B cell (primary cell): ENCODE measurements around the gene MAP4K4. TPM values are rescaled to one million over a fixed set of nuclear protein-coding genes. Genes with fewer than 3 reads are reported as not detected.
A peak's percentile ranks its signal among the peaks of the same experiment; 100 is the strongest.

Experiments used
- ATAC-seq: fragments of 200-7000 bp; cut with Tn5 transposase; one replicate; pipeline ENCODE4 v1.10.0; 2021; ENCODE audit warnings: low read depth, mild to moderate bottlenecking, moderate number of reproducible peaks, moderate library complexity
- CTCF ChIA-PET: fragments of 350-600 bp; sonication (Branson Sonifier 250); formaldehyde crosslinking; loops from one replicate; lab custom pipeline; 2021; ENCODE audit warnings: antibody characterized with exemption, inconsistent platforms; lab: Charles Lee
- POLR2A ChIA-PET: fragments of 350-600 bp; sonication (Branson Sonifier 250); formaldehyde crosslinking; loops from one replicate; lab custom pipeline; 2021; ENCODE audit warnings: antibody characterized with exemption; lab: Charles Lee
- DNase-seq: peaks from one replicate; pipeline ENCODE4 v3.0.0; 2013
- H2AFZ ChIP-seq: 2 replicates; pipeline ENCODE4 v1.6.1; 2012; ENCODE audit warnings: mild to moderate bottlenecking, low read depth, low read length; ENCODE audit not compliant: insufficient read depth, poor library complexity, severe bottlenecking
- H3K27ac ChIP-seq, 2 donors: 1 replicate in 1 of 2; 2 replicates in 1 of 2; pipeline ENCODE4 v1.5.1; 2012 to 2013; ENCODE audit warnings: low read length in 2 of 2, mild to moderate bottlenecking in 2 of 2, moderate library complexity in 1 of 2
- H3K27me3 ChIP-seq, 4 experiments: fragments of 200-600 bp in 1 of 4; sonication (generic) in 1 of 4; replicated peaks in 1 of 4; 1 replicate in 2 of 4; 2 replicates in 2 of 4; pipeline versions ENCODE4 v1.6.1 to v1.7.0; 2013 to 2016; ENCODE audit warnings: low read length in 3 of 4, mild to moderate bottlenecking in 2 of 4, mixed read lengths in 1 of 4, moderate library complexity in 1 of 4; ENCODE audit not compliant: insufficient read depth in 4 of 4, control insufficient read depth in 3 of 4; ENCODE audit errors: control extremely low read depth in 1 of 4
- H3K36me3 ChIP-seq, 2 experiments: replicated peaks in 1 of 2; 1 replicate in 1 of 2; 2 replicates in 1 of 2; pipeline versions ENCODE4 v1.6.1 to v1.7.1; 2013; ENCODE audit warnings: low read length in 1 of 2; ENCODE audit not compliant: insufficient read depth in 2 of 2, control insufficient read depth in 1 of 2; ENCODE audit errors: control extremely low read depth in 1 of 2, extremely low read depth in 1 of 2
- H3K4me1 ChIP-seq, 2 donors: fragments of 200-600 bp in 1 of 2; sonication (generic) in 1 of 2; 1 replicate in 1 of 2; 2 replicates in 1 of 2; pipeline versions ENCODE4 v1.5.1 to v1.6.1; 2013 to 2017; ENCODE audit warnings: low read length in 2 of 2; ENCODE audit not compliant: control insufficient read depth in 2 of 2, insufficient read depth in 2 of 2
- H3K4me2 ChIP-seq: replicated peaks from 2 replicates; pipeline ENCODE3; 2012; ENCODE audit warnings: mild to moderate bottlenecking, low read depth, low read length; ENCODE audit not compliant: poor library complexity, severe bottlenecking
- H3K4me3 ChIP-seq, 5 experiments: fragments of 200-600 bp in 1 of 5; sonication (generic) in 1 of 5; 1 replicate in 3 of 5; 2 replicates in 2 of 5; pipeline versions ENCODE4 v1.5.1 to v1.7.0; 2011 to 2016; ENCODE audit warnings: low read length in 4 of 5, mild to moderate bottlenecking in 4 of 5, low read depth in 2 of 5, control low read depth in 1 of 5, moderate library complexity in 1 of 5; ENCODE audit not compliant: insufficient read depth in 1 of 5; ENCODE audit errors: control extremely low read depth in 1 of 5, extremely low read depth in 1 of 5
- H3K79me2 ChIP-seq: fragments of 200-600 bp; sonication (generic); one replicate; pipeline ENCODE4 v1.6.0; 2016; ENCODE audit warnings: low read length; ENCODE audit not compliant: control insufficient read depth, insufficient read depth
- H3K9ac ChIP-seq: fragments of 200-600 bp; sonication (generic); 2 replicates; pipeline ENCODE4 v1.6.1; 2017; ENCODE audit warnings: mild to moderate bottlenecking, low read length, moderate library complexity
- H3K9me3 ChIP-seq, 3 donors: one replicate each; pipeline versions ENCODE4 v1.6.1 to v1.7.1; 2013; ENCODE audit warnings: low read length in 2 of 3; ENCODE audit not compliant: control insufficient read depth in 2 of 3, insufficient read depth in 1 of 3; ENCODE audit errors: control extremely low read depth in 1 of 3
- H4K20me1 ChIP-seq: 2 replicates; pipeline ENCODE4 v1.6.0; 2012; ENCODE audit warnings: mild to moderate bottlenecking, low read length; ENCODE audit not compliant: insufficient read depth, control insufficient read depth, poor library complexity, severe bottlenecking
- H3K27ac Mint-ChIP-seq: one replicate; pipeline ENCODE4 v1.8.0; 2021; ENCODE audit warnings: mixed read lengths
- H3K27me3 Mint-ChIP-seq: one replicate; pipeline ENCODE4 v1.8.0; 2021; ENCODE audit warnings: mixed read lengths
- H3K4me1 Mint-ChIP-seq: one replicate; pipeline ENCODE4 v1.8.0; 2021; ENCODE audit warnings: mixed read lengths
- H3K4me3 Mint-ChIP-seq: one replicate; pipeline ENCODE4 v1.8.0; 2021; ENCODE audit warnings: mixed read lengths
- H3K9me3 Mint-ChIP-seq: one replicate; pipeline ENCODE4 v1.8.0; 2022; ENCODE audit warnings: mixed read lengths; ENCODE audit not compliant: insufficient read depth
- EZH2 ChIP-seq: IDR thresholded peaks from 2 replicates; pipeline ENCODE4 v1.6.1; 2012; ENCODE audit warnings: borderline replicate concordance, low read depth, mild to moderate bottlenecking, moderate library complexity, low read length; ENCODE audit not compliant: insufficient read depth, poor library complexity, severe bottlenecking
- WGBS: methylation state at CpG from one replicate; pipeline ENCODE4 v1.1.5; 2013; ENCODE audit warnings: missing lambda C conversion rate; ENCODE audit not compliant: insufficient coverage; 5-methylcytosine and 5-hydroxymethylcytosine counted together
- intact Hi-C: fragments of 100-400 bp; cut with micrococcal nuclease; formaldehyde crosslinking; loops from one replicate; pipeline ENCODE4 v1.10.0; 2022
- polyA plus RNA-seq: library from polyadenylated mRNA; depleted of rRNA; stranded (reverse); fragments of >200 nt; gene quantifications from 2 replicates; pipeline ENCODE4 v1.2.3, GENCODE V29; 2012
- total RNA-seq, 2 donors: library from RNA; stranded (reverse); fragments of 120-200 nt in 1 of 2; gene quantifications; 1 replicate in 1 of 2; 2 replicates in 1 of 2; pipeline versions ENCODE4 v1.2.3 to v1.2.4, GENCODE V29; 2013 to 2022
- TF ChIP-seq, protein P1 (sequence below): fragments of 200-600 bp; IDR thresholded peaks from one replicate; pipeline ENCODE4 v1.8.0; 2022; ENCODE audit warnings: antibody characterized with exemption, mild to moderate bottlenecking

Gene MAP4K4
- total and polyA plus RNA-seq, 2 donors (not counting 1 experiment from before 2014, with no cell fraction given): 54.8 to 280 TPM

DNA sequence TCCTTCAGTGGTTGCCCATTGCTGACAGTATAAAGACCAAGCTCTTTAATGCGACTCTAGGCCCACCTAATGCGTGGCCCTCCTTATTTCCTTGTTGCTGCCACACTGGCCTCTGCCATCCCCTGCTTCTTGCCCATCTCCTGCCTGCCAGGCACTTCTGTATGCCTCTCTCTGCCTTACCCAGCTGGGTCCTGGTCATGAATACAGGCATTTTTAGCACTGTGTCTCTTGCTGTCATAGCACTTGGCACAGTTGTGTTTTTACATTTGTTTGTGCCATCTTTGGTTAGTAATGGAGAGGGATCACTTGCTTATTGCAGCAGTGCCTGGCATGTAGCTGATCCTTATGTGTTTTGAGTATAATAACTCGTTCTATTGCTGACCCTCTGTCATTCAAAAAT, 38.7 kb downstream of the MAP4K4 start:
- DNase-seq (no peak), ATAC-seq (no peak)
- Histone ChIP-seq H3K27me3 (no peaks in the 10 kb centered on the region), H3K79me2 (peaks cover 100% of the 10 kb centered on the region), H3K4me1 (peaks cover 82 to 88% of the 10 kb centered on the region in 2 donors), H4K20me1 (peaks cover 91% of the 10 kb centered on the region), H3K9me3 (no peaks in the 10 kb centered on the region), H3K36me3 (peaks cover 0 to 2% of the 10 kb centered on the region in 2 experiments), H2AFZ (no peak overlapping the region), H3K4me3 (no peak overlapping the region), H3K27ac (peak overlapping the region in 1 of 2 donors; percentile 75), H3K9ac (peak overlapping the region; percentile 29), H3K4me2 (peak overlapping the region; percentile 53)
- ChIA-PET POLR2A (interaction anchor here (0.9 kb wide), 1 partner anchor 16 kb away, joined by 3 read pairs; no protein-coding TSS in a partner anchor), CTCF (interaction anchor here (0.9 to 2.2 kb wide), 3 partner anchors 9 to 317 kb away, joined by 3 to 7 read pairs (median 7); no protein-coding TSS in a partner anchor)
- 89% methylated on average over 2 of the region's 3 CpGs for WGBS
- Mint-ChIP-seq H3K4me3 (peak overlapping the region; percentile 33), H3K4me1 (peaks cover 89% of the 10 kb centered on the region), H3K27me3 (no peaks in the 10 kb centered on the region), H3K27ac (peak overlapping the region; percentile 57), H3K9me3 (no peaks in the 10 kb centered on the region)
- intact Hi-C loops: no loop called here
- TF ChIP-seq, protein P1, sequence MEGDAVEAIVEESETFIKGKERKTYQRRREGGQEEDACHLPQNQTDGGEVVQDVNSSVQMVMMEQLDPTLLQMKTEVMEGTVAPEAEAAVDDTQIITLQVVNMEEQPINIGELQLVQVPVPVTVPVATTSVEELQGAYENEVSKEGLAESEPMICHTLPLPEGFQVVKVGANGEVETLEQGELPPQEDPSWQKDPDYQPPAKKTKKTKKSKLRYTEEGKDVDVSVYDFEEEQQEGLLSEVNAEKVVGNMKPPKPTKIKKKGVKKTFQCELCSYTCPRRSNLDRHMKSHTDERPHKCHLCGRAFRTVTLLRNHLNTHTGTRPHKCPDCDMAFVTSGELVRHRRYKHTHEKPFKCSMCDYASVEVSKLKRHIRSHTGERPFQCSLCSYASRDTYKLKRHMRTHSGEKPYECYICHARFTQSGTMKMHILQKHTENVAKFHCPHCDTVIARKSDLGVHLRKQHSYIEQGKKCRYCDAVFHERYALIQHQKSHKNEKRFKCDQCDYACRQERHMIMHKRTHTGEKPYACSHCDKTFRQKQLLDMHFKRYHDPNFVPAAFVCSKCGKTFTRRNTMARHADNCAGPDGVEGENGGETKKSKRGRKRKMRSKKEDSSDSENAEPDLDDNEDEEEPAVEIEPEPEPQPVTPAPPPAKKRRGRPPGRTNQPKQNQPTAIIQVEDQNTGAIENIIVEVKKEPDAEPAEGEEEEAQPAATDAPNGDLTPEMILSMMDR: no peak
- no peak for TF ChIP-seq EZH2

DNA sequence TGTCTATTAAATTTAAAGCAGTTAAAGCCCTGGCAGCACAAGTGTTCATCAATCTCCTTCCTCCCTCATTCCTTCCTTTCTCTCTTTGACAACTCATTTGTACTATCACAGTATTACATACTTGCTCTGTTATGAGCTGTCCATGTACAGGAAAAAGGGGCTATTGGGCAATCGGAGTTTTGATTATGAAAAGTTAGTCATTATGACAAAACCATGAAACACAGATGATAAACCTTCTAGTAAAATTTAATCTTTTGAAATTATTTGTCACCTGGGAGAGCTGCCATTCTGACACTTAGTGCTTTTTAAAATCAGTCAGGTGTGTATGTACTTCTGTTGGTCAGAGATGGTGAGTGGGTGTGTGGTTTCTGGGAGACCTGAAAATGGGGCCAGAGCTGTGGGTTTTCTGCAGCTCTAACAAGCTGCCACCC, 39.4 kb downstream of the MAP4K4 start:
- Histone ChIP-seq H3K4me1 (peaks cover 83 to 88% of the 10 kb centered on the region in 2 donors), H3K27me3 (no peaks in the 10 kb centered on the region), H3K9ac (peak overlapping the region; percentile 29), H3K36me3 (peaks cover 0 to 2% of the 10 kb centered on the region in 2 experiments), H3K79me2 (peaks cover 100% of the 10 kb centered on the region), H3K4me3 (no peak overlapping the region), H3K9me3 (no peaks in the 10 kb centered on the region), H4K20me1 (peaks cover 91% of the 10 kb centered on the region), H3K4me2 (peak overlapping the region; percentile 53), H2AFZ (no peak overlapping the region), H3K27ac (peak overlapping the region in 1 of 2 donors; percentile 75)
- no peak for TF ChIP-seq EZH2
- TF ChIP-seq, protein P1: no peak
- DNase-seq (peak; percentile 27), ATAC-seq (no peak)
- H3K27ac Mint-ChIP-seq: peak overlapping the region; percentile 12
- WGBS: no CpG with 5 or more reads among the region's 1 CpG
- peaks cover 89% of the 10 kb centered on the region for H3K4me1 Mint-ChIP-seq
- no peaks in the 10 kb centered on the region for H3K9me3 Mint-ChIP-seq
- intact Hi-C loops: no loop called here
- ChIA-PET POLR2A (interaction anchor here (0.7 kb wide), 1 partner anchor 819 kb away, joined by 4 read pairs; no protein-coding TSS in a partner anchor), CTCF (interaction anchor here (0.9 to 2.2 kb wide), 3 partner anchors 8 to 86 kb away, joined by 3 to 7 read pairs (median 7); no protein-coding TSS in a partner anchor)
- no peaks in the 10 kb centered on the region for H3K27me3 Mint-ChIP-seq
- peak overlapping the region; percentile 11 for H3K4me3 Mint-ChIP-seq
